Ascending aorta (tissue), 2 donors: ENCODE data around the gene SRSF8. TPM values are rescaled to one million over a fixed set of nuclear protein-coding genes. Genes with fewer than 3 reads are reported as not detected.

ENCODE experiments used
- DNase-seq, 2 donors: peaks; one replicate each; pipeline ENCODE4 v3.0.0-alpha.2; 2019; ENCODE audit warnings: low spot score in 2 of 2
- H3K27ac ChIP-seq, 2 donors: fragments of 200-600 bp; sonication (generic); one replicate each; pipeline ENCODE4 v1.5.1; 2016 to 2017; ENCODE audit warnings: mild to moderate bottlenecking in 1 of 2
- H3K27me3 ChIP-seq: fragments of 200-600 bp; sonication (generic); one replicate; pipeline ENCODE4 v1.5.1; 2017
- H3K36me3 ChIP-seq, 2 donors: fragments of 200-600 bp; sonication (generic); one replicate each; pipeline ENCODE4 v1.5.1; 2016
- H3K4me1 ChIP-seq, 2 donors: fragments of 200-600 bp; sonication (generic); one replicate each; pipeline ENCODE4 v1.5.1; 2016 to 2017; ENCODE audit warnings: mild to moderate bottlenecking in 1 of 2
- H3K4me3 ChIP-seq, 2 donors: fragments of 200-600 bp; sonication (generic); one replicate each; pipeline ENCODE4 v1.5.1; 2016 to 2017; ENCODE audit warnings: mild to moderate bottlenecking in 1 of 2
- H3K9me3 ChIP-seq, 2 donors: fragments of 200-600 bp; sonication (generic); one replicate each; pipeline ENCODE4 v1.5.1; 2016
- intact Hi-C: fragments of 100-400 bp; cut with DNase I; formaldehyde crosslinking; loops from one replicate; pipeline ENCODE4 v1.15.1; 2023
- total RNA-seq: library from RNA; depleted of rRNA; stranded (reverse); fragments of >200 nt; gene quantifications from one replicate; pipeline ENCODE4 v1.1.0, GENCODE V29; 2016
- TF ChIP-seq, protein P1 (sequence below), 3 experiments: fragments of 200-600 bp in 2 of 3; fragments of 450-650 bp in 1 of 3; sonication (generic) in 2 of 3; IDR thresholded peaks; one replicate each; pipeline ENCODE4 v1.5.1; 2016 to 2019; ENCODE audit warnings: antibody characterized with exemption in 3 of 3, mild to moderate bottlenecking in 1 of 3, moderate library complexity in 1 of 3

SRSF8 gene
- total RNA-seq, 1 donor from 2014 or later, result 42.0 TPM

DNA sequence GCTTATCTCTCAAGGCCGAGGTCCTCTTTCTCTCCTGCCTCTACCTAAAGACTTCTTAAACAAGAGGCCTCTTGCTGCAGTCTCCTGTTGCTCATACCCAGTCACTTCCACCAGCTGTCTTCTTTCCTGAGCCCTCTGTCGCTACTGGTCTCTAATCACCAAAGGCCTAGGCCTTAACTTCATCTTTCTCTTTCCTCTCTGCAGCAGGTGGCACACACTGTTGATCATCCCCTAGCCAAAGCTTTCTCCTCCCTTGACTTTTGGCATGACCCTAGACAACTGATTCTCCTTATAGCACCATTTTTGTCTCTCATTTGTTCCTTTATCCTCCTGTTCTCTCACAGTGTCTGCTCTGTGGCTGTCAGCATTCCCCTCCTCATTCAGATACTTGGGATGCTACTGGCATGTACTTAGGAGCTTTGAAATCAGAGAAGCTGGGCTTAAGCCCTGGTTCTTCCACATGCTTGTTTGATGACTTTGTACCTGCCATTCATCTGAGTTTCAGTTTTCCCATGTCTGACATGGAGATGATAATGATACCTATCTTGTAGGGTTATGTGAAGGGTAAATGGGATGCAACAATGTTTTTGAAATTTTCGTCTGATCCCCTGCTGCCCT lies 45.3 kb downstream of the SRSF8 start:
- Histone ChIP-seq H3K36me3 (peaks cover 0 to 8% of the 10 kb centered on the region in 2 donors), H3K27ac (no peak overlapping the region), H3K27me3 (no peaks in the 10 kb centered on the region), H3K9me3 (no peaks in the 10 kb centered on the region), H3K4me3 (no peak overlapping the region), H3K4me1 (peaks cover 17 to 26% of the 10 kb centered on the region in 2 donors)
- intact Hi-C loops, result no loop called here
- TF ChIP-seq, protein P1, sequence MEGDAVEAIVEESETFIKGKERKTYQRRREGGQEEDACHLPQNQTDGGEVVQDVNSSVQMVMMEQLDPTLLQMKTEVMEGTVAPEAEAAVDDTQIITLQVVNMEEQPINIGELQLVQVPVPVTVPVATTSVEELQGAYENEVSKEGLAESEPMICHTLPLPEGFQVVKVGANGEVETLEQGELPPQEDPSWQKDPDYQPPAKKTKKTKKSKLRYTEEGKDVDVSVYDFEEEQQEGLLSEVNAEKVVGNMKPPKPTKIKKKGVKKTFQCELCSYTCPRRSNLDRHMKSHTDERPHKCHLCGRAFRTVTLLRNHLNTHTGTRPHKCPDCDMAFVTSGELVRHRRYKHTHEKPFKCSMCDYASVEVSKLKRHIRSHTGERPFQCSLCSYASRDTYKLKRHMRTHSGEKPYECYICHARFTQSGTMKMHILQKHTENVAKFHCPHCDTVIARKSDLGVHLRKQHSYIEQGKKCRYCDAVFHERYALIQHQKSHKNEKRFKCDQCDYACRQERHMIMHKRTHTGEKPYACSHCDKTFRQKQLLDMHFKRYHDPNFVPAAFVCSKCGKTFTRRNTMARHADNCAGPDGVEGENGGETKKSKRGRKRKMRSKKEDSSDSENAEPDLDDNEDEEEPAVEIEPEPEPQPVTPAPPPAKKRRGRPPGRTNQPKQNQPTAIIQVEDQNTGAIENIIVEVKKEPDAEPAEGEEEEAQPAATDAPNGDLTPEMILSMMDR (IDR thresholded peaks at IDR 0.05), result no peak
- DNase-seq, result no peak

DNA sequence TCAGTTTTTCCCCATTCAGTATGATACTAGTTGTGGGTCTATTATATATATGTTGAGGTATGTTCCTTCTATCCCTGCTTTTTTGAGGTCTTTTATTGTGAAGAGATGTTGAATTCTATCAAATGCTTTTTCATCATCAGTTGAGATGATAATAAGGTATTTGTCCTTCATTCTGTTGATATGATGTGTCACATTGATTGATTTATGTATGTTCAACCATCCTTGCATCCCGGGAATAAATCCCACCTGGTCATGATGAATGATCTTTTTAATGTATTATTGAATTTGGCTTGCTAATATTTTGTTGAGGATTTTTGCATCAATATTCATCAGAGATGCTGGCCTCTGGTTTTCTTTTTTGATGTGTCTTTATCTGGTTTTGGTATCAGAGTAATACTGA lies 48.9 kb downstream of the SRSF8 start:
- Histone ChIP-seq H3K27ac (no peak overlapping the region), H3K4me1 (no peaks in the 10 kb centered on the region), H3K4me3 (no peak overlapping the region), H3K27me3 (no peaks in the 10 kb centered on the region), H3K36me3 (no peaks in the 10 kb centered on the region), H3K9me3 (peaks cover 0 to 8% of the 10 kb centered on the region in 2 donors)
- TF ChIP-seq, protein P1 (IDR thresholded peaks at IDR 0.05), result no peak
- intact Hi-C loops, result no loop called here
- no peak for DNase-seq

DNA sequence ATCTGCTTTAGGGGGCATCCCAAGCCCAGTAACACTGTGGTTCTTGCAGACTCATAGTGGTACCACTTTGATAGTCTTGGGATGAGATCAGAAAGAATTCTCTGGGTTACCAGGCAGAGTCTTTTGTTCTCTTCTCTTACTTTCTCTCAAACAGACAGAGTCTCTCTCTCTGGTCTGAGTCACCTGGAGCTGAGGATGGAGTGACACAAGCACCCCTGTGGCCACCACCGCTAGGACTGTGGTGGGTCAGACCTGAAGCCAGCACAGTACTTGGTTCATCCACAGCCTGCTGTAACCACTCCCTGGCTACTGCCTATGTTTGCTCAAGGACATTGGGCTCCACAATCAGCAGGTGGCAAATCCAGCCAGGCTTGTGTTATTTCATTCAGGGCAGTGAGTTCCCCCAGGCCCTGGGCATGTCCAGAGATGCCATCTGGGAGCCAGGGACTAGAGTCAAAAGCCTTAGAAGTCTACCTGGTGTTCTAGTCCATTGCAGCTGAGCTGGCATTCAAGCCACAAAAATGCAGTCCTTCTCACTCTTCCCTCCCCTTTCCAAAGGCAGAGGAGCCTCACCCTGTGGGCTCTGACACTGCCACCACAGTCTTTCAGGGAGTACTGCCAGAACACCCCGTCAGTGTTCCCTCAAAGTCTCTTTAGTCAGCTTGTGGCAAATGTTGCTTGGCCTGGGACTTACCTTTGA lies 52.8 kb downstream of the SRSF8 start:
- peaks cover 0 to 8% of the 10 kb centered on the region in 2 donors for H3K9me3 ChIP-seq
- H3K27ac ChIP-seq, result no peak overlapping the region
- TF ChIP-seq, protein P1 (IDR thresholded peaks at IDR 0.05), result no peak
- H3K36me3 ChIP-seq, result no peaks in the 10 kb centered on the region
- H3K4me3 ChIP-seq, result no peak overlapping the region
- peaks cover 0 to 7% of the 10 kb centered on the region in 2 donors for H3K4me1 ChIP-seq
- intact Hi-C loops, result no loop called here
- H3K27me3 ChIP-seq, result no peaks in the 10 kb centered on the region
- no peak for DNase-seq

Other genes starting within 250 kb of the SRSF8 start
- 16.2 TPM for gene CWC15, start 93.4 kb upstream of the SRSF8 start, total RNA-seq
- gene KDM4D, start 93.2 kb upstream of the SRSF8 start, total RNA-seq, result not detected
- not detected for gene KDM4E, start 41.7 kb upstream of the SRSF8 start, total RNA-seq
- gene KDM4F, start 17.5 kb upstream of the SRSF8 start, total RNA-seq, result not detected
- gene ENDOD1, start 22.9 kb downstream of the SRSF8 start, total RNA-seq, result 60.2 TPM
- gene SESN3, start 164.3 kb downstream of the SRSF8 start, total RNA-seq, result 15.1 TPM